H1 (cell line): ENCODE data around the gene ALK.

Experiments
- ATF2 ChIP-seq: IDR thresholded peaks from 2 replicates; pipeline ENCODE4 v1.6.1; 2012; ENCODE audit warnings: low read length, inconsistent platforms
- ATF3 ChIP-seq: IDR thresholded peaks from 2 replicates; pipeline ENCODE4 v1.6.1; 2011; ENCODE audit warnings: low read depth, mild to moderate bottlenecking, low read length; ENCODE audit not compliant: insufficient read depth
- CTCF ChIP-seq, 3 experiments: IDR thresholded peaks; 1 replicate in 2 of 3; 2 replicates in 1 of 3; pipeline versions ENCODE4 v1.5.1 to v1.6.1; 2011; ENCODE audit warnings: low read length in 3 of 3, mild to moderate bottlenecking in 3 of 3, inconsistent platforms in 2 of 3, low read depth in 1 of 3, moderate library complexity in 1 of 3; ENCODE audit not compliant: insufficient read depth in 1 of 3; ENCODE audit errors: control extremely low read depth in 1 of 3
- KDM5A ChIP-seq: fragments of 200-600 bp; IDR thresholded peaks from 2 replicates; pipeline ENCODE4 v1.7.1; 2012; ENCODE audit warnings: mild to moderate bottlenecking, low read length, inconsistent platforms, mixed read lengths
- PHF8 ChIP-seq: fragments of 200-600 bp; sonication (generic); conservative IDR thresholded peaks from 2 replicates; pipeline ENCODE4 v1.7.1; 2012; ENCODE audit warnings: low read depth, mild to moderate bottlenecking, inconsistent platforms, low read length, moderate library complexity
- POLR2A ChIP-seq, 2 experiments: IDR thresholded peaks; 1 replicate in 1 of 2; 2 replicates in 1 of 2; pipeline ENCODE4 v1.6.1; 2011; ENCODE audit warnings: low read depth in 2 of 2, low read length in 2 of 2, mild to moderate bottlenecking in 2 of 2; ENCODE audit errors: control extremely low read depth in 1 of 2
- TBP ChIP-seq: IDR thresholded peaks from 2 replicates; pipeline ENCODE4 v1.6.1; 2011; ENCODE audit warnings: low read depth, low read length, improper control_type of control experiment

GRCh38 chr2:29705616-29706015, 215.8 kb downstream of the ALK start:
- TF ChIP-seq TBP (no peak), CTCF (IDR thresholded peaks at IDR 0.05; ENCODE audit: control extremely low read depth in 1 of 3, insufficient read depth in 1 of 3, low read depth in 1 of 3, low read length in 3 of 3) (no peak), ATF3 (no peak), POLR2A (IDR thresholded peaks at IDR 0.05; ENCODE audit: control extremely low read depth in 1 of 2, low read depth in 2 of 2, low read length in 2 of 2) (no peak), KDM5A (no peak), PHF8 (no peak), ATF2 (no peak)
